Psoas muscle (tissue), 8 donors: ENCODE measurements around the gene UPF1. TPM values are rescaled to one million over a fixed set of nuclear protein-coding genes. Genes with fewer than 3 reads are reported as not detected.
A peak's percentile ranks its signal among the peaks of the same experiment; 100 is the strongest.

Experiments used
- ATAC-seq, 4 donors: fragments of 200-7000 bp; cut with Tn5 transposase; one replicate each; pipeline ENCODE4 v1.9.1; 2020; ENCODE audit warnings: moderate library complexity in 3 of 4, mild to moderate bottlenecking in 2 of 4
- DNase-seq, 2 donors: peaks; one replicate each; pipeline ENCODE4 v3.0.0-alpha.2; 2020
- H3K27ac ChIP-seq: fragments of 200-600 bp; one replicate; pipeline ENCODE4 v1.8.0; 2022
- H3K27me3 ChIP-seq, 3 donors: fragments of 200-600 bp in 1 of 3; one replicate each; pipeline versions ENCODE4 v1.6.1 to v1.8.0; 2013 to 2022; ENCODE audit warnings: low read length in 2 of 3, mild to moderate bottlenecking in 2 of 3, moderate library complexity in 1 of 3; ENCODE audit not compliant: insufficient read depth in 3 of 3
- H3K36me3 ChIP-seq, 2 donors: fragments of 200-600 bp in 1 of 2; one replicate each; pipeline versions ENCODE4 v1.6.1 to v1.8.0; 2013 to 2022; ENCODE audit warnings: low read depth in 1 of 2, mild to moderate bottlenecking in 1 of 2, moderate library complexity in 1 of 2; ENCODE audit not compliant: insufficient read depth in 1 of 2
- H3K4me1 ChIP-seq: fragments of 200-600 bp; one replicate; pipeline ENCODE4 v1.8.0; 2022
- H3K4me3 ChIP-seq: fragments of 200-600 bp; one replicate; pipeline ENCODE4 v1.8.0; 2022; ENCODE audit warnings: mild to moderate bottlenecking
- H3K9me3 ChIP-seq: fragments of 200-600 bp; one replicate; pipeline ENCODE4 v1.8.0; 2022
- WGBS, 3 donors: extraction: QIAGEN DNeasy Blood & Tissue Kit; methylation state at CpG; one replicate each; pipeline versions ENCODE4 v1.1.6 to v1.1.7; 2013; 5-methylcytosine and 5-hydroxymethylcytosine counted together
- intact Hi-C, 2 donors: fragments of 100-400 bp; cut with DNase I; formaldehyde crosslinking; loops; one replicate each; pipeline versions ENCODE4 v1.11.0 to v1.14.2; 2022
- polyA plus RNA-seq, 3 donors: library from polyadenylated mRNA; stranded (reverse); fragments of 200-250 nt; gene quantifications; one replicate each; pipeline ENCODE4 v1.2.3, GENCODE V29; 2013
- total RNA-seq, 4 donors: library from RNA; stranded (reverse); fragmentation: NEBNext Ultra II Directional in 2 of 4; extraction: Animal tissue kit (Norgen Biotek cat#: 25700) in 2 of 4; gene quantifications; one replicate each; pipeline versions ENCODE4 v1.2.1 to v1.2.4, GENCODE V29; 2021 to 2023
- TF ChIP-seq, protein P1 (sequence below): fragments of 200-600 bp; IDR thresholded peaks from one replicate; pipeline ENCODE4 v1.8.0; 2022; ENCODE audit warnings: antibody characterized with exemption
- donor health status: healthy with polysubstance abuse.
- donor health status: DM: no; HTN: no; CAD: no; lungs with moderate emphysema.
- donor health status: Bipolar disorder and iron deficiency.
- donor health status: healthy.
- donor health status: DM: yes; HTN: yes; CAD: no.
- donor health status: DM: no; HTN: no; CAD: no.
- donor health status: DM: no; HTN: no; CAD: no.
- donor health status: DM: yes; HTN: yes; CAD: no.

UPF1 gene
- total and polyA plus RNA-seq, 7 donors = 15.6 to 45.0 (median 34.6) TPM

DNA sequence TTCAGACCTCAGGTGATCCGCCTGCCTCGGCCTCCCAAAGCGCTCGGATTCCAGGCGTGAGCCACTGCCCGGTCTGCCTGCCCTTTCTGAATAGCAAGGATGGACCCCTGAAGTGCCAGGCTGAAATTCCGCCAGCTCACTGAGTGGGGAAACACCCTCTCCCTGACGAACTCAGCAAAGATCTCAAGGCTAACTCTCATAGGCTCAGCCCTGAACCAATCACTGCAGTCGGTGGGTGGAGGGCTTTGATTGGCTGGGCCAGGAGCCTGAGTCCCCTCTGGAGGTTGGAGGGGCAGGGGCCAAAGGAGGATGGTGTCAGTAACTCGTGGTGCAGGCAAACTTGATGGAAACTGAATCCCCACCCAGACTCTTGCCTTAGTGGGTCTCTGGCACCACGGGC is 29.4 kb upstream of the UPF1 start:
- intact Hi-C loops = no loop called here
- TF ChIP-seq, protein P1, sequence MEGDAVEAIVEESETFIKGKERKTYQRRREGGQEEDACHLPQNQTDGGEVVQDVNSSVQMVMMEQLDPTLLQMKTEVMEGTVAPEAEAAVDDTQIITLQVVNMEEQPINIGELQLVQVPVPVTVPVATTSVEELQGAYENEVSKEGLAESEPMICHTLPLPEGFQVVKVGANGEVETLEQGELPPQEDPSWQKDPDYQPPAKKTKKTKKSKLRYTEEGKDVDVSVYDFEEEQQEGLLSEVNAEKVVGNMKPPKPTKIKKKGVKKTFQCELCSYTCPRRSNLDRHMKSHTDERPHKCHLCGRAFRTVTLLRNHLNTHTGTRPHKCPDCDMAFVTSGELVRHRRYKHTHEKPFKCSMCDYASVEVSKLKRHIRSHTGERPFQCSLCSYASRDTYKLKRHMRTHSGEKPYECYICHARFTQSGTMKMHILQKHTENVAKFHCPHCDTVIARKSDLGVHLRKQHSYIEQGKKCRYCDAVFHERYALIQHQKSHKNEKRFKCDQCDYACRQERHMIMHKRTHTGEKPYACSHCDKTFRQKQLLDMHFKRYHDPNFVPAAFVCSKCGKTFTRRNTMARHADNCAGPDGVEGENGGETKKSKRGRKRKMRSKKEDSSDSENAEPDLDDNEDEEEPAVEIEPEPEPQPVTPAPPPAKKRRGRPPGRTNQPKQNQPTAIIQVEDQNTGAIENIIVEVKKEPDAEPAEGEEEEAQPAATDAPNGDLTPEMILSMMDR = no peak
- Histone ChIP-seq H3K36me3 (no peaks in the 10 kb centered on the region), H3K4me1 (no peaks in the 10 kb centered on the region), H3K9me3 (no peaks in the 10 kb centered on the region), H3K4me3 (no peak overlapping the region), H3K27me3 (peaks cover 0 to 37% (median 6%) of the 10 kb centered on the region in 3 donors), H3K27ac (no peak overlapping the region)
- WGBS, 3 donors = 73 to 75% (median 73%) methylated on average over 11 of the region's 11 CpGs
- DNase-seq = no peak
- no peak for ATAC-seq

DNA sequence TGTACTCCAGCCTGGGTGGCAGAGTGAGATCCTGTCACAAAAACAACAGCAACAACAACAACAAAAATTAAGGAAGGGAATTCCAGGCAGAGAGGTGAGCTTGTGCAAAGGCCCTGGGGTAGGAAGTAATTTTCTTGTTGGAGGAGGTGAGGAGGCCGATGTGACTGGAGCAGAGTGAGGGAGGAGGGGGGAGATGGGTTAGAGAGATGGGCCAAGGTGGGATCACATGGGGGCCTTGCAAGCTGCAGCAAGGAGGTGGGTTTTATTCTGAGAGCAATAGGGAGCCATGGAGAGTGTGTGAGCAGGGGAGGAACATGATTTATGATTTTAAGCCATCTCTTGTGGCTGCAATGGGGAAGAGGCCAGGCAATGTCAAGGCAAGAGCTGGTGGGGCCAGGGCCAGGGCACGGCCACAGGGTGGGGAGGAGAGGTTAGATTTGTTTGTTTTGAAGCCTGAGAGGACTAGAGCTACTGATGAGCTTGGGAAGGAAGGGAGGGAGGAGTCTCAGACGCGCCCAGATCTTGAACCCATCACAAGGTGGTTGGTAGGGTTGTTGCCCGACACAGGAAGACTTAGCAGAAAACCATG is 28.1 kb upstream of the UPF1 start:
- intact Hi-C loops = no loop called here
- TF ChIP-seq, protein P1 = no peak
- no peak overlapping the region for H3K4me3 ChIP-seq
- no peak overlapping the region for H3K27ac ChIP-seq
- WGBS, 3 donors = 84 to 90% (median 86%) methylated on average over 5 of the region's 5 CpGs
- peaks cover 0 to 25% (median 4%) of the 10 kb centered on the region in 3 donors for H3K27me3 ChIP-seq
- no peaks in the 10 kb centered on the region for H3K36me3 ChIP-seq
- ATAC-seq (no peak), DNase-seq (no peak)
- no peaks in the 10 kb centered on the region for H3K9me3 ChIP-seq
- no peaks in the 10 kb centered on the region for H3K4me1 ChIP-seq

DNA sequence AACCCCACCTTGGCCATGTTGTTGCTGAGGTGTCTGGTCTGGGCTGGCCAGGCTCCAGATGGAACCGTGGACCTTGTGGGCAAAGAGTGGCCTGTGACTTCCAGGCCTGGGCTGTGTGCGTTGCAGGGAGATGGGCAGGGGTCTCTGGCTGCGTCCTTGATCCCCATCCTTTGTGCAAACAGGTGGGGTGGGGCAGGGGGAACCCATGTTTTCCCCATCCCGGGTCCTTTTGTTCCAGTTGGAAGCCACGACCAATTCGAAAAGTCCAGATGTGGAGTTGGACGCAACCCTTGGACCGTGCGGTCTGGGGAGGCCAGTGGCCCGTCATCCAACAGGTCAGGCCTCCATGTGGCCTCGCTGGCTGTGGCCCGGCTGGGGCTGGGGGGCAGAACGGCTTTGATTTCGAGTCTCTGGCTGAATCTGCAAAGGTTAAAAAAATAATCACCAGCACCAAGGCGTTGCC is 27.6 kb upstream of the UPF1 start:
- Histone ChIP-seq H3K27me3 (peaks cover 0 to 20% (median 4%) of the 10 kb centered on the region in 3 donors), H3K27ac (no peak overlapping the region), H3K4me3 (no peak overlapping the region), H3K4me1 (peaks cover under 1% of the 10 kb centered on the region), H3K9me3 (no peaks in the 10 kb centered on the region), H3K36me3 (no peaks in the 10 kb centered on the region)
- intact Hi-C loops = no loop called here
- DNase-seq = no peak
- WGBS, 3 donors = 73 to 82% (median 75%) methylated on average over 15 of the region's 15 CpGs
- TF ChIP-seq, protein P1 = no peak
- no peak for ATAC-seq

DNA sequence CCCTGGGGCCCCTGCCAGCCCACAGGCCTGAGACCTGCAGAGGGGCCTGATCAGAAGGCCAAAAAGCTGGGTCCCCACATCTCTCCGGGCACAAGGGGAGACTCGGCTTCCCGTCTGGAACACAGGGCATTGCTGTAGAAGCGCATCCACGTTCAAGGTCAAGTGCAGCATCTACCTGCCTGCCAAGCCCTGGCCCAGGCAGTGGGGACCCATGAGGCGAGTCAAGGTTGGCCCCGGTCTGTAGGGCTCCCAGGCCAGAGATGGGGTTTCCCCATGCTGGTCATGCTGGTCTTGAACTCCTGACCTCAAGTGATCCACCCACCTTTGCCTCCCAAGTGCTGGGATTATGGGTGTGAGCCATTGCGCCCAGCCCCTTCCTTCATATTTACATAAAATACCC is 27.1 kb upstream of the UPF1 start:
- no peak for DNase-seq
- H3K36me3 ChIP-seq = no peaks in the 10 kb centered on the region
- H3K9me3 ChIP-seq = no peaks in the 10 kb centered on the region
- 88 to 93% (median 89%) methylated on average over 8 of the region's 8 CpGs for WGBS, 3 donors
- intact Hi-C loops = no loop called here
- no peak overlapping the region for H3K4me3 ChIP-seq
- ATAC-seq = no peak
- H3K27ac ChIP-seq = no peak overlapping the region
- TF ChIP-seq, protein P1 = no peak
- peaks cover 0 to 18% (median 4%) of the 10 kb centered on the region in 3 donors for H3K27me3 ChIP-seq
- peaks cover 6% of the 10 kb centered on the region for H3K4me1 ChIP-seq

DNA sequence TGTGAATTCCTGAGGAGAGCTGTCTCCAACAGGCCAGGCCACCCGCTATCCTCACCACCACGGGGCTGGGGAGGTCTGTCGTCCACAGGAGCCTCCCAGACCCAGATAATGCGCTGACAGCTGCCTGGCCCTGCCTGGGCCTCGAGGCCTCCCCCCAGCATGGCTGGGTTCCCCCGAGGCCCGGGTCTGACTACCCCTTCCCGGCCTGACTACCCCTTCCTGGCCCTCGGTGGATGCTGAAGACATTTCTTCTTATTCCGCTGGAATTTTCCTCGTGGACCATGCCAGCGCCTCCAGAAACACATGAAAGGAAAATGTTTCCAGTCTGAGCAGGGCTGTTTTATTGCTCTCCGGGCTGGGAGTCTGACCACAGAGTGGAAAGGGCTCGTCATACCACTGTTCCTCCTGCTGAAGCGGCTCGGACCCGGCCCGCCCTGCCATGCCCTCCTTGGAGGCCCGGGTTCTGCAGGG is 23.9 kb upstream of the UPF1 start:
- H3K4me3 ChIP-seq = no peak overlapping the region
- no peaks in the 10 kb centered on the region for H3K9me3 ChIP-seq
- TF ChIP-seq, protein P1 = no peak
- peak in 1 of 2 donors; percentile 61 for DNase-seq
- intact Hi-C loops = no loop called here
- H3K4me1 ChIP-seq = peaks cover 7% of the 10 kb centered on the region
- peaks cover 0 to 7% (median 0%) of the 10 kb centered on the region in 3 donors for H3K27me3 ChIP-seq
- WGBS, 3 donors = 68 to 75% (median 71%) methylated on average over 19 of the region's 19 CpGs
- H3K36me3 ChIP-seq = no peaks in the 10 kb centered on the region
- H3K27ac ChIP-seq = no peak overlapping the region
- ATAC-seq = peak in 1 of 4 donors; percentile 21
